GM20000 (cell line): ENCODE results near the gene MYH11.
A peak's percentile ranks its signal among the peaks of the same experiment; 100 is the strongest.

Experiments used
- DNase-seq: peaks from one replicate; pipeline ENCODE4 v3.0.0; 2012; ENCODE audit warnings: low spot score
- TF ChIP-seq, protein P1 (sequence below): IDR thresholded peaks from 2 replicates; pipeline ENCODE4 v1.5.1; 2012; ENCODE audit warnings: mild to moderate bottlenecking, control low read depth; ENCODE audit errors: extremely low read depth, missing control alignments

MYH11 gene

DNA sequence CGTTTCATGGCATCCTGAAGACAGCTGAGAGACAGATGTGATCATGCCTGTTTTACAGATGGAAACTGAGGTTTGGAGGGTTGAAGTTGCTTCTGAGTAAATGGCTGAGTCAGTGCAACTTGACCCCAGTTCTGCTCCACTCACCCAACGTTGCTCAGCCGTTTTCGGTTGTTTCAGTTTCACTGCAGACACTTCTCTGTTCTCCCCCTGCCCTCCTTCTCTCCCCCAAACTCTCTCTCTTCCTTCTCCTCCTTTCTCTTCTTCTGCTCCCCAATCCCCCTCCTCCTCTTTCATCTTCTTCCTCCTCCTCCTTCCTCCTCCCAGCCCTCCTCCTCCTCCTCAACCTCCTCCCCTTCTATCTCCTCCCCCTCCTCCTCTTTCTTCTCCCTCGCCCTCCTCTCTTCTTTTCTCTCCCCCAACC lies 41.0 kb upstream of the MYH11 start:
- TF ChIP-seq, protein P1, sequence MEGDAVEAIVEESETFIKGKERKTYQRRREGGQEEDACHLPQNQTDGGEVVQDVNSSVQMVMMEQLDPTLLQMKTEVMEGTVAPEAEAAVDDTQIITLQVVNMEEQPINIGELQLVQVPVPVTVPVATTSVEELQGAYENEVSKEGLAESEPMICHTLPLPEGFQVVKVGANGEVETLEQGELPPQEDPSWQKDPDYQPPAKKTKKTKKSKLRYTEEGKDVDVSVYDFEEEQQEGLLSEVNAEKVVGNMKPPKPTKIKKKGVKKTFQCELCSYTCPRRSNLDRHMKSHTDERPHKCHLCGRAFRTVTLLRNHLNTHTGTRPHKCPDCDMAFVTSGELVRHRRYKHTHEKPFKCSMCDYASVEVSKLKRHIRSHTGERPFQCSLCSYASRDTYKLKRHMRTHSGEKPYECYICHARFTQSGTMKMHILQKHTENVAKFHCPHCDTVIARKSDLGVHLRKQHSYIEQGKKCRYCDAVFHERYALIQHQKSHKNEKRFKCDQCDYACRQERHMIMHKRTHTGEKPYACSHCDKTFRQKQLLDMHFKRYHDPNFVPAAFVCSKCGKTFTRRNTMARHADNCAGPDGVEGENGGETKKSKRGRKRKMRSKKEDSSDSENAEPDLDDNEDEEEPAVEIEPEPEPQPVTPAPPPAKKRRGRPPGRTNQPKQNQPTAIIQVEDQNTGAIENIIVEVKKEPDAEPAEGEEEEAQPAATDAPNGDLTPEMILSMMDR, result no peak
- DNase-seq, result peak; percentile 69

DNA sequence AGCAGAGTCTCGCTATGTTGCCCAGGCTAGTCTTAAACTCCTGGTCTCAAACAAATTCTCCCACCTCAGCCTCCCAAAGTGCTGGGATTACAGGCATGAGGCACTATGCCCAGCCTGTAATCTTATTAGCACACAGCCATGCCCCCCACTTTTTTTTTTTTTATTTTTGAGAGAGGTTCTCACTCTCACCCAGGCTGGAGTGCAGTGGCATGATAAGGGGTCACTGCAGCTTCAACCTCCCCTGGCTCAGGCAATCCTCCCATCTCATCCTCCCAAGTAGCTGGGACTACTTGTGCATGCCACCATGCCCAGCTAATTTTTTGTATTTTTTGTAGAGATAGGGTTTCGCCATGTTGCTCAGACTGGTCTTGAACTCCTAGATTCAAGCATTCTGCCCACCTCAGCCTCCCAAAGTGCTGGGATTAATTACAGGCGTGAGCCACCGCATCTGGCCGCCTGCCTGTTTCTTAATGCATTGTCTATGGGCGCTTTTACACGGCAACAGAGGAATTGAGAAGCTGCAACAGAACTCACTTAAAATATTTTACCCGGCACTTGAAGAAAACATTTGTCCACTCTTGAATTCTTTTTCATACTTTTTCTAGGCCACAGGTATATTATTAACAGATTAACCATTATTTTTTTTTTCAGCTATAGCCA lies 40.4 kb upstream of the MYH11 start:
- no peak for DNase-seq
- TF ChIP-seq, protein P1, result no peak

DNA sequence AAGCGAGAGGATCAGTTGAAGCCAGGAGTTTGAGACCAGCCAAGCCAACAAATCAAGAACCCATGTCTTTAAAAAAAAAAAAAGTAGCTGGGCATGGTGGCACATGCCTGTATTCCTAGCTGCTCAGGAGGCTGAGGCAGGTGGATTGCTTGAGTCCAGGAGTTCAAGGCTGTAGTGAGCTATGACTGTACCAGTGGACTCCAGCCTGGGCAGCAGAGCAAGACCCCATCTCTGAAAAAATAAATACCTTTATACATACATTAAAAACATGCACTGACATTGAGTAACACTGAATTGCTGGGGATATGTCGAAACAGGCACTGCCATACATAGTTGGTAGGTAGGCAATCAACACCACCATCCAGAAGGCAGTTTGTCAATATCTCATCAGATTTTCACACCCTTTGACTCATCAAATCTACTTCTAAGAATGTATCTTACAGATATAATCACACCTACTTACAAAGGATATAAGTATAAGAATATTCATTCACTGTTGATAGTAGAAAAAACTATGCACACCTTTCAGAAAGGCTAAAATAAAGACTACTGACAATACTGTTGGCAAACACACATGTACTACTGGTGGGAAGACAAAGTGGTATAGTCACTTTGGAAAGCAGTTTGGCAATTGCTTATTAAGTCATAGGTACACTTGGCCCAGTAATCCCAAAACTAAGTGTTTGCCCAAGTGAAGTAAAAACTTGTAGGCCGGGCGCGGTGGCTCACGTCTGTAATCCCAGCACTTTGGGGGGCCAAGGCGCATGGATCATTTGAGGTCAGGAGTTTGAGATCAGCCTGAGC lies 37.9 kb upstream of the MYH11 start:
- DNase-seq, result no peak
- TF ChIP-seq, protein P1, result no peak

DNA sequence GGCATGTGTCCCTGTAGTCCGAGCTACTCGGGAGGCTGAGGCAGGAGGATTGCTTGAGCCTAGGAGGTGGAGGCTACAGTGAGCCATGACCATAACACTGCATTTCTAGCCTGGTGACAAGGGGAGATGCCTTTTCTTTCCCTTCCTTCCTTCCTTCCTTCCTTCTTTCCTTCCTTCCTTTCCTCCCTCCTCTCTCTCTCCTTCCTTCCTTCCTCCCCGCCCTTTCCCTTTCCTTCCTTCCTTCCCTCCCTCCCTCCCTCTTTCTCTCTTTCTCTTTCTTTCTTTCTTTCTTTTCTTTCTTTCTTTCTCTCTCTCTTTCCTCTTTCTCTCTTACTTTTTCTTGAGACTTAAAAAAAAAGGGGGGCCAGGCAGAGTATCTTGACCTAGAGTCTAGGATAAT lies 34.7 kb upstream of the MYH11 start:
- TF ChIP-seq, protein P1, result no peak
- no peak for DNase-seq

DNA sequence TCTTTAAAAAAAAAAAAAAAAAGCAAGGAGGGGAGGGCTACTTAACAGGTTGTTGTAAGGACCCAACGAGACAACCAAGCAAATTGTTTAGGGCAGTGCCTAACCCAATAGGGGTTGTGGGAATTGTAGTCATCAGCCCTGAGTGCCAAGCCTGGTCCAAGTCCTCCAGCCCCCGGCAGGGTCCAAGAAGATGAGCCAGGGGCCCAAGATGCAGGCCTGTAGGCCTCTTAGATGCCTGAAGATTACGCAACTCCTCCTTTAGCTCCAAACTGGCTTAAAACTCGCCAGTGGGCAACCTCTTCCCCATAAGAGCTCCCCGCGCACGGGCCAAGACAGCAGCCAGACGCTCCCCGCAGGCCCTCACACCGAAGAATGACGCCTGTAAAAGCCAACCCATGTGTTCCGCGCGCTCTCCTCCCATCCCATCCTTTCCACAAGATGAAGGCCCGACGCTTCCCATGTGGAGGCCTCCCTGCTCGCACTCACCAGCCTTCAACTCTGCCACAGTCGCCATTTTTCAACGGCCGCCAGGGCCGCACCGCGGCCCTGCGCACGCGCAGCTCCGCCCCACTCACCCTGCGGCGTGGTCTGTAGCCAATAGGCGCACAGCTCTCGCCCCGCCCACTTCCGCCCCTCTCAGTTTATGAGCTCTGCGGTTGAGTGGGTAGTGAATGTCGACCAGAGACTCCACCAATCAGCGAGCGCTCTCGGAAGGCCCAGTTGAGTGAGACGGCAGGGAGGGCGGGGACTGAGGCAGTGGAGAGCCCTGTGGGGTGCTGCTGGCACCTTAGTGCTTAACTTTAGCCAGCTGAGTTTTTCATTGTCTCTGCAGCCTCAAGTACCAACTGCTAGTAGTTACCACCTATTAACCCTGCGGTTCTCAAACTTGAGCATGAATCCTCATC lies 31.5 kb upstream of the MYH11 start, which contains the start of gene CEP20:
TSS of gene CEP20 (minus strand) at position 532 of the 905 bp plus-strand sequence. CDS start at position 514, 18 bp downstream.
- peak; percentile 98 for DNase-seq

DNA sequence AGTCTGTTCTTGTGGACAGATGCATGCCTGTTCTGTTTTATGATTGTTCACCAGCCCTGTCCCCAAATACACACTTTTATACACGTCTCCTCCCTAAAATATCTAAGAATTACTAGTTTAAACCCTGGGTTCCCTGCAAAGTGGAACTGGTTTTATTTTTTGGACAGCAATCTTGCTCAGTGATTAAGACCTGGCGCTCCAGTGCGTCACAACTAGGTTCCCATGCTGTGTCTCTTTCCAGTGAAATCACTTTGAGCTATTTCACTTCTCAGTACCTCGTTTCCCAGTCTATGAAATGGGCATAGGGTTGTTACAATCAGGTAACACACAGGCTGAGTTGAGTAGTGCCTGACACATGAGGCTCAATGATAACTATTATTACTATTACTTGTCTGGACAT lies 30.5 kb upstream of the MYH11 start:
- DNase-seq, result no peak
- TF ChIP-seq, protein P1, result no peak

More for the DNA sequence above, 31.5 kb upstream of the MYH11 start, which contains the start of gene CEP20:
- TF ChIP-seq, protein P1, result no peak

DNA sequence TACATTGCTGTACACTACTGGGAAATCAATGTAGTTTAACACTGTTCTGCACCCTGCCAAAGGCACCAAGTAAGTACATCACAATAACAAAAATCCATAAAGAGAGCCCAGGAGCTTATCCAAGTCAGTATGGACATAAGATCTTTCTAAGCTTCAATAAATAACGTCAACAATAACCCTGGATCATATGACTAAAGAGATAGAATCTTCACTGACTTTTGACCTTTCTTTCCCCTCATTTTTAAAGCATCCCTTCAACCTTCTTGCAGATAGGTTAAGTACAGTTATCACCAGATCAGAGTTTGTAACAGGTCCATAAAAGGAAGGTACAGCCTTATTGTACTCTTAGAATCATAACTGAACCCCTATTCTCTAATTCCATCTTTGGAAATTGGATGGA lies 29.2 kb upstream of the MYH11 start:
- TF ChIP-seq, protein P1, result no peak
- DNase-seq, result no peak
